Measurements from ENCODE around the gene CBARP.

DNA sequence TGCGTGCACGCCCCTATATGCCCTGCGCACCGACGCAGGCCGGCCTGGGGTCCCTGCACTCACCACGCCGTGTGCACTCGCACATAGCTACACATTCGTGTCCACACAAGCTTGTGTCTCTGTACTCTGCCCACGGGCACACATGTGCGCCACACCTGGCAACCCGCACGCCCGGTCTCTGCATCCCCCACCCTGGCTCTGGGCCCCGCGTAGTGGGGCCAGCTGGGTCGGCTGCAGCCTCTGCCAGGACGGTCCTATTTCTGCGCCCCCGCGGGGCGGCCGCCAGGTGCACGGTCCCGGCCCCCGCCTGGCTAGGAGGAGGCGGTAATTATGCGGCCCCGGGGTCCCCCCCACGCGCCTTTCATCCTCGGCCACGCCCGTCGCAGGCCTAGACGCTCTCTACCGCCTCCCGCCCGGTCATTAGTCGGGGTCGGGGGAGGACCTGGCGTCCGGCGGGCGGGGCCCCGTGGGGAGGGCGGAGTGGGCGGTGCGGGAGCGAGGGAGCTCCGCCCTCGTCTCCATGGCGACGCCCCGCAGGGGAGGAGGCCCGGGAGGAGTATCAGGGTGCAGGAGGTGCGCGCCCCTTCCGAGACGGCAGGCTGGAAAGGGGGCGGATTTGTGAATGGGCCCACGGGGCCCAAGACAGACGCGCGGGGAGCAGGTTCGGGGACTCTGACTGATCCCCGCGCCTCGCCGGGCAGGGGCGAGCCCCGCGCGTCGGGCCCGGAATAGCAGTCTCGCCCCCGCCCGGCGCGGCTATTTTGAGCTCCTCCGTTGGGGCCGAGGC is 28.5 kb upstream of the CBARP start:
- TF ChIP-seq, protein P1, sequence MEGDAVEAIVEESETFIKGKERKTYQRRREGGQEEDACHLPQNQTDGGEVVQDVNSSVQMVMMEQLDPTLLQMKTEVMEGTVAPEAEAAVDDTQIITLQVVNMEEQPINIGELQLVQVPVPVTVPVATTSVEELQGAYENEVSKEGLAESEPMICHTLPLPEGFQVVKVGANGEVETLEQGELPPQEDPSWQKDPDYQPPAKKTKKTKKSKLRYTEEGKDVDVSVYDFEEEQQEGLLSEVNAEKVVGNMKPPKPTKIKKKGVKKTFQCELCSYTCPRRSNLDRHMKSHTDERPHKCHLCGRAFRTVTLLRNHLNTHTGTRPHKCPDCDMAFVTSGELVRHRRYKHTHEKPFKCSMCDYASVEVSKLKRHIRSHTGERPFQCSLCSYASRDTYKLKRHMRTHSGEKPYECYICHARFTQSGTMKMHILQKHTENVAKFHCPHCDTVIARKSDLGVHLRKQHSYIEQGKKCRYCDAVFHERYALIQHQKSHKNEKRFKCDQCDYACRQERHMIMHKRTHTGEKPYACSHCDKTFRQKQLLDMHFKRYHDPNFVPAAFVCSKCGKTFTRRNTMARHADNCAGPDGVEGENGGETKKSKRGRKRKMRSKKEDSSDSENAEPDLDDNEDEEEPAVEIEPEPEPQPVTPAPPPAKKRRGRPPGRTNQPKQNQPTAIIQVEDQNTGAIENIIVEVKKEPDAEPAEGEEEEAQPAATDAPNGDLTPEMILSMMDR (IDR thresholded peaks at IDR 0.05; ENCODE audit: extremely low read depth in 1 of 2, insufficient read depth in 1 of 2, low read depth in 1 of 2, low read length in 2 of 2) = no peak
- TF ChIP-seq EZH2 (IDR thresholded peaks at IDR 0.05; ENCODE audit: borderline replicate concordance, low read depth, low read length, severe bottlenecking) (no peak), GATA2 (IDR thresholded peaks at IDR 0.05; ENCODE audit: insufficient read depth, insufficient read length, low read depth, low read length) (no peak), POLR2A (IDR thresholded peaks at IDR 0.05; ENCODE audit: low read depth, low read length) (no peak)
